Stimulated activated CD4-positive, alpha-beta T cell treated with anti-CD3 and anti-CD28 coated beads, Interleukin-12 subunit alpha, Interleukin-12 subunit beta, amount 100 ng/mL, for 4 hours (primary cell): ENCODE results near the gene RPP30.
"Not testable (repeated sequence)": the region's sequence is repeated elsewhere in the genome, so short reads cannot be mapped to it uniquely, and the experiment has no call there.

Source experiments
- DNase-seq: peaks from one replicate; pipeline ENCODE4 v3.0.0-alpha.2; 2020

RPP30 gene

GRCh38 chr10:90872648-90873020 lies 860 bp downstream of the RPP30 start:
- no peak for DNase-seq

- no peak for DNase-seq
Observed at GRCh38 chr10:90879062-90879461, 7.3 kb downstream of the RPP30 start.

GRCh38 chr10:90880059-90880719 lies 8.4 kb downstream of the RPP30 start:
- not testable (repeated sequence) for DNase-seq

- DNase-seq: no peak
Observed at GRCh38 chr10:90884431-90884830, 12.7 kb downstream of the RPP30 start.

GRCh38 chr10:90885176-90885575 lies 13.4 kb downstream of the RPP30 start:
- no peak for DNase-seq

- DNase-seq: no peak
Observed at GRCh38 chr10:90887555-90887954, 15.8 kb downstream of the RPP30 start.

GRCh38 chr10:90888387-90888786 lies 16.6 kb downstream of the RPP30 start:
- no peak for DNase-seq

- DNase-seq: no peak
Observed at GRCh38 chr10:90889636-90890035, 17.9 kb downstream of the RPP30 start.

- DNase-seq: no peak
Observed at GRCh38 chr10:90890347-90890746, 18.6 kb downstream of the RPP30 start.

GRCh38 chr10:90893190-90893589 lies 21.4 kb downstream of the RPP30 start:
- no peak for DNase-seq

- DNase-seq: not testable (repeated sequence)
Observed at GRCh38 chr10:90896916-90897315, 25.1 kb downstream of the RPP30 start.

- no peak for DNase-seq
Observed at GRCh38 chr10:90905925-90906324, 34.2 kb downstream of the RPP30 start.

GRCh38 chr10:90906596-90906995 lies 34.8 kb downstream of the RPP30 start:
- DNase-seq: no peak

- peak; percentile 16 for DNase-seq
Observed at GRCh38 chr10:90911133-90912051, 39.6 kb downstream of the RPP30 start.

GRCh38 chr10:90912174-90912573 lies 40.4 kb downstream of the RPP30 start:
- DNase-seq: no peak

GRCh38 chr10:90912854-90913479 lies 41.2 kb downstream of the RPP30 start:
- no peak for DNase-seq

- DNase-seq: no peak
Observed at GRCh38 chr10:90913774-90914420, 42.1 kb downstream of the RPP30 start.

GRCh38 chr10:90914992-90915765 lies 43.4 kb downstream of the RPP30 start:
- no peak for DNase-seq

- DNase-seq: no peak
Observed at GRCh38 chr10:90915766-90916075, 43.9 kb downstream of the RPP30 start.

GRCh38 chr10:90916392-90917237 lies 44.8 kb downstream of the RPP30 start:
- DNase-seq: no peak

GRCh38 chr10:90917238-90917967 lies 45.6 kb downstream of the RPP30 start:
- no peak for DNase-seq
